Cardiac fibroblast (primary cell): ENCODE results near the gene SCYGR4.
A peak's percentile ranks its signal among the peaks of the same experiment; 100 is the strongest.

Experiments used
- DNase-seq, 2 donors: peaks; one replicate each; pipeline versions ENCODE4 v3.0.0 to v3.0.0-alpha.2; 2010; ENCODE audit warnings: low read depth in 2 of 2
- H3K4me3 ChIP-seq, 2 donors: replicated peaks in 1 of 2; 1 replicate in 1 of 2; 2 replicates in 1 of 2; pipeline ENCODE4 v1.5.1; 2011; ENCODE audit warnings: low read depth in 2 of 2, low read length in 2 of 2, mild to moderate bottlenecking in 2 of 2, moderate library complexity in 1 of 2
- TF ChIP-seq, protein P1 (sequence below): IDR thresholded peaks from one replicate; pipeline ENCODE4 v1.5.1; 2011; ENCODE audit warnings: low read depth, mild to moderate bottlenecking, low read length, inconsistent platforms

Gene SCYGR4

DNA sequence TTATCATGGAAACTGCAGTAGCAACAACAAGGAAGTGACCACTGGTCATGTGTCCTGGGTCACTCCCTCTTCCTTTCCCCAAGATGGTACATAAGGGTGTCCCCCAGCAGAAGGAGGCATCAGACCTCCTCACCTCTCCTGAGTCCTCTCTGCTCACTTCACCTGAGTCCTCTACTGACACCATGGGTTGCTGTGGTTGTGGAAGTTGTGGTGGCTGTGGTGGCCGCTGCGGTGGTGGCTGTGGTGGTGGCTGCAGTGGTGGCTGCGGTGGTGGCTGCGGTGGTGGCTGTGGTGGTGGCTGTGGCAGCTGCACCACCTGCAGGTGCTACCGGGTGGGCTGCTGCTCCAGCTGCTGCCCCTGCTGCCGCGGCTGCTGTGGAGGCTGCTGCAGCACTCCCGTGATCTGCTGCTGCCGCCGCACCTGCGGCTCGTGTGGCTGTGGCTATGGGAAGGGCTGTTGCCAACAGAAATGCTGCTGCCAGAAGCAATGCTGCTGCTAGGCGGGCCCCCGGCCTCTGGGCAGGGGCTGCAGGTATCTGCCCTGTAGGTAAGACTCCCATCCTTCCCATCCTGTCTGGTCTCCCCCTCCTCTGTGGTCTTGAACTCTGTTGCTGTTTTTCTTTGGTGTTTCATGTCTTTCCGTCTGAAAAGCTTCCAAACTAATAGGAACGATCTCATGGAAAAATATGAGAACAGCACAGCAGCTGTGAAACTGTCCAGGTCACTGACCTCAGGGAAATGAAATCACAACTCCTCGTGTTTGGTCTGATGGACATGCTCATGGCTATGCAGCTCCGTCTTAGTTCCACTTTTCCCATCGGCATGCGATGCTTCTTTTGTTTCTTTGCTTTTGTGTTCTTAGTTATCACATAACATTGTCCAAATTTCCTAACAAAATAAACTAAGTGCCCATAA, at the start of gene SCYGR4:
Gene SCYGR4, plus strand, starts transcription at position 183 of the 915 bp plus-strand sequence. Its CDS starts 0 bp downstream, at position 183.
- TF ChIP-seq, protein P1, sequence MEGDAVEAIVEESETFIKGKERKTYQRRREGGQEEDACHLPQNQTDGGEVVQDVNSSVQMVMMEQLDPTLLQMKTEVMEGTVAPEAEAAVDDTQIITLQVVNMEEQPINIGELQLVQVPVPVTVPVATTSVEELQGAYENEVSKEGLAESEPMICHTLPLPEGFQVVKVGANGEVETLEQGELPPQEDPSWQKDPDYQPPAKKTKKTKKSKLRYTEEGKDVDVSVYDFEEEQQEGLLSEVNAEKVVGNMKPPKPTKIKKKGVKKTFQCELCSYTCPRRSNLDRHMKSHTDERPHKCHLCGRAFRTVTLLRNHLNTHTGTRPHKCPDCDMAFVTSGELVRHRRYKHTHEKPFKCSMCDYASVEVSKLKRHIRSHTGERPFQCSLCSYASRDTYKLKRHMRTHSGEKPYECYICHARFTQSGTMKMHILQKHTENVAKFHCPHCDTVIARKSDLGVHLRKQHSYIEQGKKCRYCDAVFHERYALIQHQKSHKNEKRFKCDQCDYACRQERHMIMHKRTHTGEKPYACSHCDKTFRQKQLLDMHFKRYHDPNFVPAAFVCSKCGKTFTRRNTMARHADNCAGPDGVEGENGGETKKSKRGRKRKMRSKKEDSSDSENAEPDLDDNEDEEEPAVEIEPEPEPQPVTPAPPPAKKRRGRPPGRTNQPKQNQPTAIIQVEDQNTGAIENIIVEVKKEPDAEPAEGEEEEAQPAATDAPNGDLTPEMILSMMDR, result no peak
- H3K4me3 ChIP-seq, result no peak within 1 kb of the TSS
- DNase-seq, result peak in 1 of 2 donors; percentile 24

GRCh38 chr2:227568852-227569169, 48.5 kb upstream of the SCYGR4 start:
- TF ChIP-seq, protein P1, result no peak
- DNase-seq, result no peak
- H3K4me3 ChIP-seq, result no peak overlapping the region

GRCh38 chr2:227570615-227571014, 46.7 kb upstream of the SCYGR4 start:
- TF ChIP-seq, protein P1, result no peak
- DNase-seq, result no peak
- no peak overlapping the region for H3K4me3 ChIP-seq

- no peak overlapping the region for H3K4me3 ChIP-seq
- peak in 1 of 2 donors; percentile 26 for DNase-seq
- TF ChIP-seq, protein P1, result no peak
Measured at GRCh38 chr2:227576110-227576509, 41.2 kb upstream of the SCYGR4 start.

DNA sequence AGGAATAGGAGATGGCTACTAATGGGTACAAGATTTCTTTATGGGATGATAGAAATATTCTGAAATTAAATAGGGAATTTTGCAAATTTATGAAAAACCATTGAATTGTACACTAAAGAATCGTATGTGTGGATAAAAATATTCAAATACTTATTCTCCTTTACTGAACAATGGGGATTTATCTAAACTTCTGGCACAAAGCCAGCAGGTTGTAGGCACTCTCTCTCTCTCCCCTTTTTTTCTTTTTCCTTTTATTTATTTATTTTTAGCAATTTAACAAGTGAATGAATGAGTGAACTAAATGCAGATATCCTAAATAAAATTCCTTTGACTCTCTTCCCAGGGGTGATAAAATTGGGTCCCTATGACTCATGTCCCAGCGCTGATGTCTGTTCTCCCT, 40.5 kb upstream of the SCYGR4 start:
- no peak for DNase-seq
- no peak overlapping the region for H3K4me3 ChIP-seq
- TF ChIP-seq, protein P1, result no peak

DNA sequence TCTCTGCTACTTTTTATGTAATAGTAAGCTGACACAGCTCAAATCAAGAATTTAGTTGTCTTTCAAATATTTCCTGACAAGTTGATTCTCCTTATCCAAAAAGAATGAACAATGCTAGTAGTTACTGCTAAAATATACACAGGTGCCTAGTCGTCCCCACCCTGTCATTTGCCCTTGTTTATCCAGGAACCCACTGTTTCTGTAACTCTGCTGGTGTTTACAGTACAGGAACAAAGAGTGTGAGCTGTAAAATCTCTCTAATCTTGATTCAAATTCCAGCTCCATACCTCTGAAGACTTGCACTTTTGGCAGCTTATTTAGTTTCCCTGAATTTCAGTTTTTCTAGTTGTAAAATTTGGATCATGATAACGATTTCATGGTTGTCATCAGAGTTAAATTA, 39.7 kb upstream of the SCYGR4 start:
- no peak overlapping the region for H3K4me3 ChIP-seq
- TF ChIP-seq, protein P1, result no peak
- no peak for DNase-seq
